Ishikawa (cell line): ENCODE measurements around the gene ZSWIM6.

Experiments
- CEBPB ChIP-seq: IDR thresholded peaks from 2 replicates; pipeline ENCODE4 v1.6.1; 2012
- CREB1 ChIP-seq: IDR thresholded peaks from 2 replicates; pipeline ENCODE4 v1.6.1; 2012; ENCODE audit warnings: low read depth
- EGR1 ChIP-seq: IDR thresholded peaks from 2 replicates; pipeline ENCODE4 v1.6.1; 2012
- EP300 ChIP-seq: IDR thresholded peaks from 2 replicates; pipeline ENCODE4 v1.6.1; 2012; ENCODE audit warnings: borderline replicate concordance
- FOXM1 ChIP-seq: IDR thresholded peaks from 2 replicates; pipeline ENCODE4 v1.6.1; 2012; ENCODE audit warnings: low read depth, borderline replicate concordance
- MAX ChIP-seq: IDR thresholded peaks from 2 replicates; pipeline ENCODE4 v1.6.1; 2012
- RAD21 ChIP-seq: IDR thresholded peaks from 2 replicates; pipeline ENCODE4 v1.6.1; 2012; ENCODE audit warnings: low read depth
- REST ChIP-seq: IDR thresholded peaks from 2 replicates; pipeline ENCODE4 v1.6.1; 2012; ENCODE audit warnings: low read depth, mild to moderate bottlenecking
- TAF1 ChIP-seq: IDR thresholded peaks from 2 replicates; pipeline ENCODE4 v1.6.1; 2012; ENCODE audit warnings: low read depth, mild to moderate bottlenecking
- TCF12 ChIP-seq: IDR thresholded peaks from 2 replicates; pipeline ENCODE4 v1.6.1; 2012; ENCODE audit warnings: low read depth
- TEAD4 ChIP-seq: IDR thresholded peaks from 2 replicates; pipeline ENCODE4 v1.6.1; 2012
- USF1 ChIP-seq: IDR thresholded peaks from 2 replicates; pipeline ENCODE4 v1.6.1; 2012
- YY1 ChIP-seq: IDR thresholded peaks from 2 replicates; pipeline ENCODE4 v1.6.1; 2012; ENCODE audit warnings: low read depth

- TF ChIP-seq CEBPB, result no peak
- no peak for TF ChIP-seq CREB1
- no peak for TF ChIP-seq EP300
- no peak for TF ChIP-seq TAF1
- no peak for TF ChIP-seq RAD21
- no peak for TF ChIP-seq TCF12
- no peak for TF ChIP-seq TEAD4
- no peak for TF ChIP-seq USF1
- no peak for TF ChIP-seq MAX
- TF ChIP-seq REST, result no peak
- TF ChIP-seq YY1, result no peak
- no peak for TF ChIP-seq EGR1
- TF ChIP-seq FOXM1, result no peak
These were observed 150.9 kb downstream of the ZSWIM6 start for GRCh38 chr5:61482980-61483379.
